B cell (primary cell): Measurements from ENCODE around the gene GPC4.

Experiments
- EZH2 ChIP-seq: IDR thresholded peaks from 2 replicates; pipeline ENCODE4 v1.6.1; 2012; ENCODE audit warnings: borderline replicate concordance, low read depth, mild to moderate bottlenecking, moderate library complexity, low read length; ENCODE audit not compliant: insufficient read depth, poor library complexity, severe bottlenecking
- TF ChIP-seq, protein P1 (sequence below): fragments of 200-600 bp; IDR thresholded peaks from one replicate; pipeline ENCODE4 v1.8.0; 2022; ENCODE audit warnings: antibody characterized with exemption, mild to moderate bottlenecking

DNA sequence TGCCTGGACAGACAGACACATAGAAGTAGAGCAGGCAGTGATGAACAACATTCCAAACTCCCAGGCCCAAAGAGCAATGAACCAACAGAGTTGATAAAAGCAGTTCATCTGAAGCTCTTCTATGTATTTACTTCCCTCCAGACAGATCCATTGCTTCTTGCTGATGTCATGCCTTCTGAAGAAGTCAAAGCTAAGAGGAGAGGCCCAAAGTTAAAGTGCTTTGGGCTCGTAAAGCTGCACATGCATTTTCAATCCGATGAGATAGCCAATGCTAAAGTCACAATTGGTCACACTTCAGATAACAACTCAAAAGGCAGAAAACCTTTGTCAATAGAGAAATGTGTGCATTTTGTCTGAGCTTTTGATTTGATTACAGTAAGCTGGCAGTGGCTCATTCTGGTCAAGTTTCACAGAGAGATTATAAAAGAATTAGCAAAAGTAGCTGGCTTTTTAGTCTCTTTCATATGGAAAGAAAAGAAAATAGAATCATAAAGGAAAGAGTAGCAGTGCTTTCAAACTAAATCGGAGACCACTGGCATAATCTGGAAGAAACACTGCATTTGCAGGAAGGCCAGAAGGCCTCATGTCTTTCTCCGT is 82.0 kb downstream of the GPC4 start:
- TF ChIP-seq, protein P1, sequence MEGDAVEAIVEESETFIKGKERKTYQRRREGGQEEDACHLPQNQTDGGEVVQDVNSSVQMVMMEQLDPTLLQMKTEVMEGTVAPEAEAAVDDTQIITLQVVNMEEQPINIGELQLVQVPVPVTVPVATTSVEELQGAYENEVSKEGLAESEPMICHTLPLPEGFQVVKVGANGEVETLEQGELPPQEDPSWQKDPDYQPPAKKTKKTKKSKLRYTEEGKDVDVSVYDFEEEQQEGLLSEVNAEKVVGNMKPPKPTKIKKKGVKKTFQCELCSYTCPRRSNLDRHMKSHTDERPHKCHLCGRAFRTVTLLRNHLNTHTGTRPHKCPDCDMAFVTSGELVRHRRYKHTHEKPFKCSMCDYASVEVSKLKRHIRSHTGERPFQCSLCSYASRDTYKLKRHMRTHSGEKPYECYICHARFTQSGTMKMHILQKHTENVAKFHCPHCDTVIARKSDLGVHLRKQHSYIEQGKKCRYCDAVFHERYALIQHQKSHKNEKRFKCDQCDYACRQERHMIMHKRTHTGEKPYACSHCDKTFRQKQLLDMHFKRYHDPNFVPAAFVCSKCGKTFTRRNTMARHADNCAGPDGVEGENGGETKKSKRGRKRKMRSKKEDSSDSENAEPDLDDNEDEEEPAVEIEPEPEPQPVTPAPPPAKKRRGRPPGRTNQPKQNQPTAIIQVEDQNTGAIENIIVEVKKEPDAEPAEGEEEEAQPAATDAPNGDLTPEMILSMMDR: no peak
- TF ChIP-seq EZH2: no peak
